Muscle of arm (tissue), 12 donors: ENCODE data around the gene UBE2QL1. TPM values are rescaled to one million over a fixed set of nuclear protein-coding genes. Genes with fewer than 3 reads are reported as not detected.

Experiments used
- DNase-seq: peaks from one replicate; pipeline ENCODE4 v3.0.0-alpha.2; 2013
- polyA plus RNA-seq, 12 donors: library from polyadenylated mRNA; unstranded; fragments of 120-200 nt; gene quantifications; one replicate each; pipeline ENCODE4 v1.2.1, GENCODE V29; 2013; ENCODE audit not compliant: insufficient read length in 12 of 12

The UBE2QL1 gene
- polyA plus RNA-seq, 12 donors, result 1.3 to 3.8 (median 3.1) TPM; not detected in 2

- DNase-seq, result no peak
These were observed 24.5 kb upstream of the UBE2QL1 start for GRCh38 chr5:6424110-6424659.

GRCh38 chr5:6424700-6425099 is 24.0 kb upstream of the UBE2QL1 start:
- no peak for DNase-seq

GRCh38 chr5:6427694-6428093 is 21.0 kb upstream of the UBE2QL1 start:
- no peak for DNase-seq

GRCh38 chr5:6430418-6431028 is 18.1 kb upstream of the UBE2QL1 start:
- DNase-seq, result no peak

- no peak for DNase-seq
These were observed 17.2 kb upstream of the UBE2QL1 start for GRCh38 chr5:6431214-6432195.

- no peak for DNase-seq
These were observed 16.5 kb upstream of the UBE2QL1 start for GRCh38 chr5:6432206-6432605.

- no peak for DNase-seq
These were observed 13.9 kb upstream of the UBE2QL1 start for GRCh38 chr5:6434731-6435130.

GRCh38 chr5:6435356-6435755 is 13.3 kb upstream of the UBE2QL1 start:
- DNase-seq, result no peak

GRCh38 chr5:6436715-6437331 is 11.8 kb upstream of the UBE2QL1 start:
- no peak for DNase-seq

GRCh38 chr5:6439588-6440550 is 8.8 kb upstream of the UBE2QL1 start:
- no peak for DNase-seq

- no peak for DNase-seq
These were observed 6.3 kb upstream of the UBE2QL1 start for GRCh38 chr5:6442333-6442732.

- no peak for DNase-seq
These were observed 5.3 kb upstream of the UBE2QL1 start for GRCh38 chr5:6443326-6443725.

GRCh38 chr5:6446042-6446441 is 2.6 kb upstream of the UBE2QL1 start:
- DNase-seq, result no peak

- DNase-seq, result no peak
These were observed 1.9 kb upstream of the UBE2QL1 start for GRCh38 chr5:6446626-6447309.

- DNase-seq, result no peak
These were observed 1.1 kb upstream of the UBE2QL1 start for GRCh38 chr5:6447384-6448140.

GRCh38 chr5:6448141-6448491 is 543 bp upstream of the UBE2QL1 start:
- no peak for DNase-seq

GRCh38 chr5:6449465-6450158 is 953 bp downstream of the UBE2QL1 start:
- no peak for DNase-seq

- no peak for DNase-seq
These were observed 1.7 kb downstream of the UBE2QL1 start for GRCh38 chr5:6450319-6450833.
